ENCODE results near the gene FCAMR.

Gene FCAMR

GRCh38 chr1:207001492-207002245 is 31.4 kb upstream of the FCAMR start:
- Histone ChIP-seq H3K4me2 (ENCODE audit: low read length) (no peak overlapping the region), H2AFZ (no peak overlapping the region), H3K27ac (no peak overlapping the region), H3K36me3 (ENCODE audit: control insufficient read depth, insufficient read depth, low read length) (no peaks in the 10 kb centered on the region), H3K9me3 (ENCODE audit: control insufficient read depth, low read length) (no peaks in the 10 kb centered on the region), H3K4me3 (ENCODE audit: low read depth, low read length) (no peak overlapping the region), H3K4me1 (no peaks in the 10 kb centered on the region), H3K27me3 (ENCODE audit: control insufficient read depth, insufficient read depth, low read length) (no peaks in the 10 kb centered on the region), H3K79me2 (no peaks in the 10 kb centered on the region), H3K9ac (no peak overlapping the region)
- TF ChIP-seq, protein P1, sequence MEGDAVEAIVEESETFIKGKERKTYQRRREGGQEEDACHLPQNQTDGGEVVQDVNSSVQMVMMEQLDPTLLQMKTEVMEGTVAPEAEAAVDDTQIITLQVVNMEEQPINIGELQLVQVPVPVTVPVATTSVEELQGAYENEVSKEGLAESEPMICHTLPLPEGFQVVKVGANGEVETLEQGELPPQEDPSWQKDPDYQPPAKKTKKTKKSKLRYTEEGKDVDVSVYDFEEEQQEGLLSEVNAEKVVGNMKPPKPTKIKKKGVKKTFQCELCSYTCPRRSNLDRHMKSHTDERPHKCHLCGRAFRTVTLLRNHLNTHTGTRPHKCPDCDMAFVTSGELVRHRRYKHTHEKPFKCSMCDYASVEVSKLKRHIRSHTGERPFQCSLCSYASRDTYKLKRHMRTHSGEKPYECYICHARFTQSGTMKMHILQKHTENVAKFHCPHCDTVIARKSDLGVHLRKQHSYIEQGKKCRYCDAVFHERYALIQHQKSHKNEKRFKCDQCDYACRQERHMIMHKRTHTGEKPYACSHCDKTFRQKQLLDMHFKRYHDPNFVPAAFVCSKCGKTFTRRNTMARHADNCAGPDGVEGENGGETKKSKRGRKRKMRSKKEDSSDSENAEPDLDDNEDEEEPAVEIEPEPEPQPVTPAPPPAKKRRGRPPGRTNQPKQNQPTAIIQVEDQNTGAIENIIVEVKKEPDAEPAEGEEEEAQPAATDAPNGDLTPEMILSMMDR (IDR thresholded peaks at IDR 0.05) = no peak

- Histone ChIP-seq H3K27ac (no peak overlapping the region), H3K4me3 (ENCODE audit: low read depth, low read length) (no peak overlapping the region), H3K4me2 (ENCODE audit: low read length) (no peak overlapping the region), H3K9me3 (ENCODE audit: control insufficient read depth, low read length) (no peaks in the 10 kb centered on the region), H3K4me1 (no peaks in the 10 kb centered on the region), H2AFZ (no peak overlapping the region), H3K27me3 (ENCODE audit: control insufficient read depth, insufficient read depth, low read length) (no peaks in the 10 kb centered on the region), H3K36me3 (ENCODE audit: control insufficient read depth, insufficient read depth, low read length) (no peaks in the 10 kb centered on the region), H3K9ac (no peak overlapping the region), H3K79me2 (no peaks in the 10 kb centered on the region)
- TF ChIP-seq, protein P1 (IDR thresholded peaks at IDR 0.05) = no peak
Measured at GRCh38 chr1:207000651-207001291, 30.5 kb upstream of the FCAMR start.

GRCh38 chr1:206998816-206999215 is 28.6 kb upstream of the FCAMR start:
- H3K79me2 ChIP-seq = no peaks in the 10 kb centered on the region
- no peak overlapping the region for H3K27ac ChIP-seq
- no peaks in the 10 kb centered on the region for H3K4me1 ChIP-seq
- H2AFZ ChIP-seq = no peak overlapping the region
- no peaks in the 10 kb centered on the region for H3K27me3 ChIP-seq (ENCODE audit: control insufficient read depth, insufficient read depth, low read length)
- H3K9ac ChIP-seq = no peak overlapping the region
- no peaks in the 10 kb centered on the region for H3K9me3 ChIP-seq (ENCODE audit: control insufficient read depth, low read length)
- H3K4me2 ChIP-seq (ENCODE audit: low read length) = no peak overlapping the region
- no peaks in the 10 kb centered on the region for H3K36me3 ChIP-seq (ENCODE audit: control insufficient read depth, insufficient read depth, low read length)
- TF ChIP-seq, protein P1 (IDR thresholded peaks at IDR 0.05) = no peak
- no peak overlapping the region for H3K4me3 ChIP-seq (ENCODE audit: low read depth, low read length)

DNA sequence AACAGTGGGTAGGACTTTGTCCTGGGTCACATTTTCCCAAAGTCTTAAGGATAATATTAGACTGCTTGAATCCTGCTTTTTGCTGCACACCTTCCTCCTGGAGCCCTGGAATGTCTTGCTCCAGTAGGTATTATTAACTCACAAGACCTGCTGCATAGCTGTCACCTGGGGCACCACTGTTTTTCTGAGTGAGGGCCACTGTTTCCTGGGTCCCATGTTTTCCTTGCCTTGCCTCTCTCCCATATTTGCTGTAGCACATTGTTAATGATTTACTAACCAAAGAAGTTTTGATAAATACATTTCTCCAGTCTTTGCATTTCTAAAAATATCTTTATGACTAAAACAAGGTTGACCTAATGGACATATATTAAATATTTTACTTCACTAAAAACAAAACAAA is 22.5 kb upstream of the FCAMR start:
- Histone ChIP-seq H3K36me3 (ENCODE audit: control insufficient read depth, insufficient read depth, low read length) (no peaks in the 10 kb centered on the region), H3K4me1 (no peaks in the 10 kb centered on the region), H3K79me2 (no peaks in the 10 kb centered on the region), H3K4me3 (ENCODE audit: low read depth, low read length) (no peak overlapping the region), H2AFZ (no peak overlapping the region), H3K27me3 (ENCODE audit: control insufficient read depth, insufficient read depth, low read length) (no peaks in the 10 kb centered on the region), H3K9ac (no peak overlapping the region), H3K9me3 (ENCODE audit: control insufficient read depth, low read length) (no peaks in the 10 kb centered on the region), H3K4me2 (ENCODE audit: low read length) (no peak overlapping the region), H3K27ac (no peak overlapping the region)
- TF ChIP-seq, protein P1 (IDR thresholded peaks at IDR 0.05) = no peak
